ENCODE measurements around the gene IRX5. TPM values are rescaled to one million over a fixed set of nuclear protein-coding genes. Genes with fewer than 3 reads are reported as not detected.

IRX5 gene
- total RNA-seq, 1 experiment from 2014 or later = 6.7 TPM

- Histone ChIP-seq H3K9me3 (replicated peaks) (no peaks in the 10 kb centered on the region), H3K27me3 (replicated peaks) (no peaks in the 10 kb centered on the region; the same call in 1 of the 2 replicates), H3K27ac (no peak overlapping the region), H3K4me3 (no peak overlapping the region), H3K4me1 (replicated peaks) (no peaks in the 10 kb centered on the region), H3K36me3 (no peaks in the 10 kb centered on the region)
- DNase-seq (ENCODE audit: low read depth in 1 of 2, low spot score in 2 of 2) = no peak
These were observed 46.1 kb downstream of the IRX5 start for GRCh38 chr16:54976651-54977200.

GRCh38 chr16:54977211-54977610 lies 46.5 kb downstream of the IRX5 start:
- Histone ChIP-seq H3K36me3 (no peaks in the 10 kb centered on the region), H3K4me1 (replicated peaks) (no peaks in the 10 kb centered on the region), H3K9me3 (replicated peaks) (no peaks in the 10 kb centered on the region), H3K4me3 (no peak overlapping the region), H3K27me3 (replicated peaks) (no peaks in the 10 kb centered on the region; the same call in 1 of the 2 replicates), H3K27ac (no peak overlapping the region)
- no peak for DNase-seq (ENCODE audit: low read depth in 1 of 2, low spot score in 2 of 2)

- no peak overlapping the region for H3K27ac ChIP-seq
- H3K27me3 ChIP-seq (replicated peaks) = peaks cover 3% of the 10 kb centered on the region; the same call in 1 of the 2 replicates
- no peaks in the 10 kb centered on the region for H3K9me3 ChIP-seq (replicated peaks)
- no peak overlapping the region for H3K4me3 ChIP-seq
- H3K4me1 ChIP-seq (replicated peaks) = no peaks in the 10 kb centered on the region
- H3K36me3 ChIP-seq = no peaks in the 10 kb centered on the region
- no peak for DNase-seq (ENCODE audit: low read depth in 1 of 2, low spot score in 2 of 2)
These were observed 50.2 kb downstream of the IRX5 start for GRCh38 chr16:54980821-54981220.
